HG03139 (cell line): ENCODE results near the gene HDHD3.
"Not testable (repeated sequence)": the region's sequence is repeated elsewhere in the genome, so short reads cannot be mapped to it uniquely, and the experiment has no call there.

Experiments
- ATAC-seq: cut with Tn5 transposase; IDR thresholded peaks from one replicate; pipeline ENCODE4 v1.9.1; 2021; ENCODE audit not compliant: unreplicated experiment

The HDHD3 gene

GRCh38 chr9:113390192-113390960 is 13.6 kb upstream of the HDHD3 start:
- ATAC-seq = no peak

- no peak for ATAC-seq
Measured at GRCh38 chr9:113389451-113389850, 12.7 kb upstream of the HDHD3 start.

- no peak for ATAC-seq
Measured at GRCh38 chr9:113388833-113389232, 12.0 kb upstream of the HDHD3 start.

- ATAC-seq = no peak
Measured at GRCh38 chr9:113387560-113388230, 10.9 kb upstream of the HDHD3 start.

- no peak for ATAC-seq
Measured at GRCh38 chr9:113386571-113387393, 10.0 kb upstream of the HDHD3 start.

- ATAC-seq = no peak
Measured at GRCh38 chr9:113381909-113382411, 5.2 kb upstream of the HDHD3 start.

GRCh38 chr9:113381441-113381840 is 4.7 kb upstream of the HDHD3 start:
- not testable (repeated sequence) for ATAC-seq

- ATAC-seq = no peak
Measured at GRCh38 chr9:113380869-113381378, 4.1 kb upstream of the HDHD3 start.

- ATAC-seq = not testable (repeated sequence)
Measured at GRCh38 chr9:113379829-113380210, 3.0 kb upstream of the HDHD3 start.

GRCh38 chr9:113379094-113379828 is 2.5 kb upstream of the HDHD3 start:
- not testable (repeated sequence) for ATAC-seq

- no peak for ATAC-seq
Measured at GRCh38 chr9:113375057-113376023, 1.4 kb downstream of the HDHD3 start.

- no peak for ATAC-seq
Measured at GRCh38 chr9:113373676-113374392, 3.0 kb downstream of the HDHD3 start.

- ATAC-seq = no peak
Measured at GRCh38 chr9:113373256-113373655, 3.5 kb downstream of the HDHD3 start.

- ATAC-seq = no peak
Measured at GRCh38 chr9:113372059-113372458, 4.7 kb downstream of the HDHD3 start.

GRCh38 chr9:113370806-113371325 is 5.9 kb downstream of the HDHD3 start:
- no peak for ATAC-seq

- no peak for ATAC-seq
Measured at GRCh38 chr9:113369855-113370140, 7.0 kb downstream of the HDHD3 start.

- no peak for ATAC-seq
Measured at GRCh38 chr9:113368982-113369854, 7.6 kb downstream of the HDHD3 start.
